PFSK-1 (cell line): Measurements from ENCODE around the gene NID1.

Source experiments
- POLR2AphosphoS5 ChIP-seq: IDR thresholded peaks from 2 replicates; pipeline ENCODE4 v1.6.1; 2012; ENCODE audit warnings: low read depth, mild to moderate bottlenecking, control low read depth, low read length, moderate library complexity
- TAF1 ChIP-seq: IDR thresholded peaks from 2 replicates; pipeline ENCODE4 v1.6.1; 2012; ENCODE audit warnings: low read length, control low read depth, borderline replicate concordance; ENCODE audit not compliant: insufficient read depth

- no peak for TF ChIP-seq TAF1
- TF ChIP-seq POLR2AphosphoS5, result no peak
These were observed 38.2 kb upstream of the NID1 start for GRCh38 chr1:236103059-236103458.
